H1 (cell line): Measurements from ENCODE around the gene NAA40. TPM values are rescaled to one million over a fixed set of nuclear protein-coding genes. Genes with fewer than 3 reads are reported as not detected.

Source experiments
- BACH1 ChIP-seq: IDR thresholded peaks from 2 replicates; pipeline ENCODE4 v1.6.1; 2012; ENCODE audit warnings: low read length, improper control_type of control experiment
- CHD1 ChIP-seq: IDR thresholded peaks from 2 replicates; pipeline ENCODE4 v1.6.1; 2012; ENCODE audit warnings: low read depth, low read length, improper control_type of control experiment
- EZH2 ChIP-seq: fragments of 200-600 bp; sonication (generic); IDR thresholded peaks from 2 replicates; pipeline ENCODE4 v1.7.1; 2012; ENCODE audit warnings: low read depth, mild to moderate bottlenecking, moderate library complexity, low read length, inconsistent platforms; ENCODE audit not compliant: severe bottlenecking
- KDM1A ChIP-seq: fragments of 200-600, 300-600 bp; sonication (generic); IDR thresholded peaks from 2 replicates; pipeline ENCODE4 v1.7.1; 2016; ENCODE audit warnings: mild to moderate bottlenecking, low read length, borderline replicate concordance
- SRF ChIP-seq: IDR thresholded peaks from 2 replicates; pipeline ENCODE4 v1.6.1; 2011; ENCODE audit warnings: mild to moderate bottlenecking, low read depth, low read length, moderate library complexity
- polyA plus RNA-seq, 7 experiments: library from polyadenylated mRNA; depleted of rRNA in 3 of 7; stranded (reverse) in 5 of 7; unstranded in 2 of 7; fragments of >200 nt in 5 of 7; fragments of 200-250 nt in 2 of 7; gene quantifications; 1 replicate in 5 of 7; 2 replicates in 1 of 7; 4 replicates in 1 of 7; pipeline versions ENCODE4 v1.2.1 to v1.2.3, GENCODE V29; 2011 to 2013; ENCODE audit warnings: missing spikeins in 2 of 7, mixed read lengths in 2 of 7
- total RNA-seq: library from RNA; stranded (reverse); fragmentation: NEBNext Ultra II Directional; extraction: Animal tissue kit (Norgen Biotek cat#: 25700); gene quantifications from 2 replicates; pipeline ENCODE4 v1.2.1, GENCODE V29; 2021

The NAA40 gene
- total and polyA plus RNA-seq, 2 of the 8 experiments (the other 6 are each of a cell fraction or from before 2014, with no cell fraction given), result 20.0 to 31.1 TPM

DNA sequence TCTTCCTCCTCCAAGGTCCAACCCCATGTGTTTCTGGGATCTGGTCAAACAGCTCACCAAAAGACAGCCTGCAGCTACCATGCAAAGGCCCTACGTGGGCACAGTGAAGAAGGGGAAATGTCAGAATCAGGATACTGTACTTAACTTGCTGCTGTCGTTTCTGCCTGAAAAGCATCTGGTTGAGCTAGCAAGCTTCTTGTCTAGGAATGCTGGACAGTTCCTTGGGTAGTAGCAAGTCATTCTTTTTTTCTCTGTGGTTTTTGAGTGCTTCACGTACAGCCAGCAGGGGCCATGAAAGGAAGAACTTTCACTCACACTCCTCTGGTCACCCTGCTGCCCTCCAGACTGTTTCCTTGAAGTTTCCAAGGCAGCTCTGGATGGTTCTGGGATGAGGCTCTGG lies 46.6 kb upstream of the NAA40 start (continued):
- TF ChIP-seq SRF (no peak), CHD1 (no peak), EZH2 (no peak), BACH1 (no peak), KDM1A (no peak)
